ENCODE measurements around the gene PGAP2. TPM values are rescaled to one million over a fixed set of nuclear protein-coding genes. Genes with fewer than 3 reads are reported as not detected.

The PGAP2 gene
- total and polyA plus RNA-seq, 2 of the 13 experiments (the other 11 are each of a cell fraction or from before 2014, with no cell fraction given), result 21.5 to 47.8 TPM

GRCh38 chr11:3866836-3867208 lies 58.5 kb downstream of the PGAP2 start (continued):
- TF ChIP-seq SOX13 (IDR thresholded peaks at IDR 0.05) (no peak), SOX13 (CRISPR knock-in tag; conservative IDR thresholded peaks at IDR 0.05 in 1 of 2, IDR thresholded peaks at IDR 0.05 in 1 of 2) (no peak), MLXIP (CRISPR knock-in tag; IDR thresholded peaks at IDR 0.05; ENCODE audit: borderline replicate concordance) (no peak), MIXL1 (CRISPR knock-in tag; IDR thresholded peaks at IDR 0.05) (no peak), ZBTB34 (CRISPR knock-in tag; IDR thresholded peaks at IDR 0.05) (no peak), RERE (CRISPR knock-in tag; IDR thresholded peaks at IDR 0.05; ENCODE audit: low read depth) (no peak), SAP130 (CRISPR knock-in tag; IDR thresholded peaks at IDR 0.05; ENCODE audit: low read depth) (peak; percentile 18; the same call in 1 of the 2 replicates), MED1 (CRISPR knock-in tag; IDR thresholded peaks at IDR 0.05) (0 out of 2 replicates have a peak, but pooled peaks have one; percentile 23), ZNF644 (CRISPR knock-in tag; IDR thresholded peaks at IDR 0.05; ENCODE audit: low read depth) (no peak), AFF4 (CRISPR knock-in tag; IDR thresholded peaks at IDR 0.05) (no peak), NFYB (CRISPR knock-in tag; IDR thresholded peaks at IDR 0.05) (no peak), ARHGAP35 (CRISPR knock-in tag; IDR thresholded peaks at IDR 0.05; ENCODE audit: borderline replicate concordance) (no peak), SOX5 (CRISPR knock-in tag; IDR thresholded peaks at IDR 0.05; ENCODE audit: borderline replicate concordance) (no peak; the same call in 1 of the 2 replicates), PBX3 (CRISPR knock-in tag; IDR thresholded peaks at IDR 0.05; ENCODE audit: borderline replicate concordance) (no peak)

Measured in HepG2 (cell line).